Measurements from ENCODE around the gene SLC16A13.
"Not testable (repeated sequence)": the region's sequence is repeated elsewhere in the genome, so short reads cannot be mapped to it uniquely, and the experiment has no call there.

Gene SLC16A13

GRCh38 chr17:7043182-7043496 lies 7.3 kb downstream of the SLC16A13 start:
- CTCF ChIA-PET = interaction anchor here (1.0 to 12.6 kb wide), 7 partner anchors 9 to 255 kb away, joined by 4 to 465 read pairs (median 22); partner anchors contain the start of gene ASGR1
- no peak for DNase-seq (ENCODE audit: low read depth, low spot score)
- no peak for TF ChIP-seq CTCF (IDR thresholded peaks at IDR 0.05; ENCODE audit: insufficient read depth, low read length, missing control alignments)
- POLR2A ChIA-PET = no interaction called here
- peak overlapping the region; percentile 46 for H3K4me3 ChIP-seq (ENCODE audit: low read depth, low read length)

- POLR2A ChIA-PET = no interaction called here
- DNase-seq (ENCODE audit: low read depth, low spot score) = no peak
- CTCF ChIA-PET = interaction anchor here (0.6 to 12.6 kb wide), 6 partner anchors 8 to 300 kb away, joined by 3 to 465 read pairs (median 52); partner anchors contain the start of gene ASGR1
Observed at GRCh38 chr17:7043497-7044198, 7.8 kb downstream of the SLC16A13 start, which contains the start of gene SLC16A11. SLC16A11 (minus strand) TSS chr17:7044092; CDS start chr17:7043513, 579 bp downstream.

DNA sequence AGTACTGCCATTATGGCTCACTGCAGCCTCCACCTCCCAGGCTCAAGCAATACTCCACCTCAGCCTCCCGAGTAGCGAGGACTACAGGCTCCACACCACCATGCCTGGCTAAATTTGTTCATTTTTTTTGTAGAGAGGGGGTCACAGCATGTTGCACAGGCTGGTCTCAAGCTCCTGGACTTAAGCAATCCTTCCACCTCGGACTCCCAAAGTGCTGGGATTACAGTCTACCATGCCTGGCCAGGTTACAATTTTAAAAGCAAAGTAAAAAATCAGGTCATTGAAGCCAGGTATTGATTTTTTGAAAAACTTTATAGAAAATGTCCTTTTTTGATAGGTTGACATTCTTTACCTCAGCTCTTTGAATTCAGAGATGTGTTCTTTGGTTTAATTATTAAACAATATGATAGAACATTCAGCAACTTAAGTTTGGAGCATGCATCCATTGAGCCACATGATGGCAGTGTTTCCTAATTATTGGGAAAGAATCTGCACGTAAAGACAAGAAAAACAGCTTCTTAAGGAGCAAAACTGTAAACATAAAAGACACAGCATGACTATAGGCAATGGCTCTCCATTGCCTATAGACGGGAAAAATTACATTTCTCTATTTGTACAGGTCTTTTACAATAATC lies 9.8 kb downstream of the SLC16A13 start:
- H3K4me3 ChIP-seq (ENCODE audit: low read depth, low read length) = no peak overlapping the region
- DNase-seq (ENCODE audit: low read depth, low spot score) = peak; percentile 44
- ChIA-PET POLR2A (interaction anchor here (0.6 to 1.9 kb wide), 4 partner anchors 10 to 439 kb away, joined by 3 to 5 read pairs (median 4); partner anchors contain the start of genes ACADVL, DLG4 and SLC16A13), CTCF (interaction anchor here (0.6 to 12.6 kb wide), 74 partner anchors 8 to 1012 kb away, joined by 3 to 465 read pairs (median 4); partner anchors contain the start of genes ACADVL, ASGR1, CLEC10A and DLG4)
- TF ChIP-seq CTCF (IDR thresholded peaks at IDR 0.05; ENCODE audit: insufficient read depth, low read length, missing control alignments) = peak; percentile 51

More at GRCh38 chr17:7043497-7044198, 7.8 kb downstream of the SLC16A13 start, which contains the start of gene SLC16A11:
- no peak for TF ChIP-seq CTCF (IDR thresholded peaks at IDR 0.05; ENCODE audit: insufficient read depth, low read length, missing control alignments)
- H3K4me3 ChIP-seq (ENCODE audit: low read depth, low read length) = peak within 1 kb of the TSS; percentile 46

GRCh38 chr17:7046127-7046724 lies 10.4 kb downstream of the SLC16A13 start:
- ChIA-PET CTCF (interaction anchor here (0.6 to 12.6 kb wide), 61 partner anchors 8 to 995 kb away, joined by 3 to 465 read pairs (median 4); partner anchors contain the start of genes ACADVL, ASGR1, DLG4 and SENP3), POLR2A (interaction anchor here (0.5 to 1.9 kb wide), 4 partner anchors 10 to 175 kb away, joined by 3 to 5 read pairs (median 4); partner anchors contain the start of genes ACADVL, DLG4 and SLC16A13)
- H3K4me3 ChIP-seq (ENCODE audit: low read depth, low read length) = no peak overlapping the region
- no peak for TF ChIP-seq CTCF (IDR thresholded peaks at IDR 0.05; ENCODE audit: insufficient read depth, low read length, missing control alignments)
- DNase-seq (ENCODE audit: low read depth, low spot score) = no peak

GRCh38 chr17:7046725-7047397 lies 11.0 kb downstream of the SLC16A13 start:
- H3K4me3 ChIP-seq (ENCODE audit: low read depth, low read length); DNase-seq (ENCODE audit: low read depth, low spot score): not testable (repeated sequence)
- ChIA-PET CTCF (interaction anchor here (0.7 to 12.6 kb wide), 28 partner anchors 8 to 640 kb away, joined by 3 to 465 read pairs (median 6); partner anchors contain the start of genes ASGR1, SENP3, SOX15 and TP53), POLR2A (interaction anchor here (0.5 kb wide), 1 partner anchor 150 kb away, joined by 3 read pairs; no protein-coding TSS in a partner anchor)

- no peak overlapping the region for H3K4me3 ChIP-seq (ENCODE audit: low read depth, low read length)
- no peak for TF ChIP-seq CTCF (IDR thresholded peaks at IDR 0.05; ENCODE audit: insufficient read depth, low read length, missing control alignments)
- DNase-seq (ENCODE audit: low read depth, low spot score) = no peak
- ChIA-PET CTCF (interaction anchor here (0.7 to 12.6 kb wide), 11 partner anchors 9 to 251 kb away, joined by 3 to 465 read pairs (median 4); partner anchors contain the start of gene ASGR1), POLR2A (no interaction called here)
Observed at GRCh38 chr17:7047566-7047965, 11.8 kb downstream of the SLC16A13 start.

Data from AG04449 (cell line).